Measurements from ENCODE around the gene NOA1.
A peak's percentile ranks its signal among the peaks of the same experiment; 100 is the strongest.

NOA1 gene

GRCh38 chr4:56977321-56978012, at the start of gene NOA1:
NOA1 (minus strand) TSS chr4:56977606; CDS start chr4:56977585, 21 bp downstream.
- peak; percentile 100 for DNase-seq (ENCODE audit: low read depth, low spot score)

- peak; percentile 78 for DNase-seq (ENCODE audit: low read depth, low spot score)
These were observed 45.7 kb upstream of the NOA1 start for GRCh38 chr4:57023104-57023503.

GRCh38 chr4:57020467-57021101, 43.2 kb upstream of the NOA1 start:
- peak; percentile 48 for DNase-seq (ENCODE audit: low read depth, low spot score)

GRCh38 chr4:57018980-57019379, 41.6 kb upstream of the NOA1 start:
- no peak for DNase-seq (ENCODE audit: low read depth, low spot score)

- DNase-seq (ENCODE audit: low read depth, low spot score), result no peak
These were observed 36.2 kb upstream of the NOA1 start for GRCh38 chr4:57013543-57014120.

GRCh38 chr4:56999751-57000150, 22.3 kb upstream of the NOA1 start:
- DNase-seq (ENCODE audit: low read depth, low spot score), result no peak

- DNase-seq (ENCODE audit: low read depth, low spot score), result peak; percentile 97
These were observed 18.1 kb upstream of the NOA1 start for GRCh38 chr4:56995525-56995924.

- DNase-seq (ENCODE audit: low read depth, low spot score), result peak; percentile 23
These were observed 12.9 kb upstream of the NOA1 start for GRCh38 chr4:56990109-56990905.

- DNase-seq (ENCODE audit: low read depth, low spot score), result no peak
These were observed 9.5 kb upstream of the NOA1 start for GRCh38 chr4:56986952-56987351.

- DNase-seq (ENCODE audit: low read depth, low spot score), result no peak
These were observed 8.8 kb upstream of the NOA1 start for GRCh38 chr4:56986192-56986591.

GRCh38 chr4:56981795-56982201, 4.4 kb upstream of the NOA1 start:
- DNase-seq (ENCODE audit: low read depth, low spot score), result peak; percentile 56

GRCh38 chr4:56979421-56980072, 2.1 kb upstream of the NOA1 start:
- peak; percentile 46 for DNase-seq (ENCODE audit: low read depth, low spot score)

GRCh38 chr4:56978750-56979303, 1.4 kb upstream of the NOA1 start, which contains the start of gene POLR2B:
POLR2B (plus strand) TSS chr4:56978896; CDS start chr4:56978986, 90 bp downstream.
- DNase-seq (ENCODE audit: low read depth, low spot score), result peak; percentile 93

- DNase-seq (ENCODE audit: low read depth, low spot score), result no peak
These were observed 527 bp downstream of the NOA1 start for GRCh38 chr4:56976837-56977320.

- peak; percentile 42 for DNase-seq (ENCODE audit: low read depth, low spot score)
These were observed 1.0 kb downstream of the NOA1 start for GRCh38 chr4:56976283-56976836.

GRCh38 chr4:56973336-56973735, 4.1 kb downstream of the NOA1 start:
- DNase-seq (ENCODE audit: low read depth, low spot score), result no peak

GRCh38 chr4:56972809-56973208, 4.6 kb downstream of the NOA1 start:
- no peak for DNase-seq (ENCODE audit: low read depth, low spot score)

GRCh38 chr4:56972389-56972788, 5.0 kb downstream of the NOA1 start:
- DNase-seq (ENCODE audit: low read depth, low spot score), result no peak

- DNase-seq (ENCODE audit: low read depth, low spot score), result no peak
These were observed 6.0 kb downstream of the NOA1 start for GRCh38 chr4:56971383-56971782.

- DNase-seq (ENCODE audit: low read depth, low spot score), result no peak
These were observed 16.3 kb downstream of the NOA1 start for GRCh38 chr4:56961107-56961500.

- no peak for DNase-seq (ENCODE audit: low read depth, low spot score)
These were observed 18.3 kb downstream of the NOA1 start for GRCh38 chr4:56959100-56959499.
